ENCODE measurements around the gene IL4R.

DNA sequence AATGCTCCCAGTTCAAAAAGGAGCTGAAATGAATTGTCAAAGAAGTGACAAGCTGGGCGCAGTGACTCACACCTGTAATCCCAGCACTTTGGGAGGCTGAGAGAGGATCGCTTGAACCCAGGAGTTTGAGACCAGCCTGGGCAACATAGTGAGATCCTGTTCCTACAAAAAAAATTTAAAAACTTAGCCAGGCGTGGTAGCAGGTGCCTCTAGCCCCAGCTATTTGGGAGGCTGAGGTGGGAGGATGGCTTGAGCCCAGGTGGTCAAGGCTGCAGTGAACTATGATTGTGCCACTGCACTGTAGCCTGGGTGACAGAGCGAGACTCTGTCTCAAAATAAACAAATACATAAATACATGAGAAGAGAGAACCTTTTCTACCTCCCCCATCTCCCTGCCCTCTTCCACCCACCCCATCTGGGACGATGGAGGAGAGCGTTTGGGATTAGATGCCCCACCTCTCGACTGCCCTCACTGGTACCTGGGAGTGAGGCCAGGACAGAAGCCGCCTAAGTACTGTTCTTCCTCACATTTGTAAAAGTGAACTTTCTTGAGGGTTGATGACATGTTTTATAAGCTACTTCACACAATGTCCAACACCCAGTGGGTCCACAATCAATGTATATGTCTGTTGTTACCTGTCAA is 2.4 kb downstream of the IL4R start:
- TF ChIP-seq, protein P1, sequence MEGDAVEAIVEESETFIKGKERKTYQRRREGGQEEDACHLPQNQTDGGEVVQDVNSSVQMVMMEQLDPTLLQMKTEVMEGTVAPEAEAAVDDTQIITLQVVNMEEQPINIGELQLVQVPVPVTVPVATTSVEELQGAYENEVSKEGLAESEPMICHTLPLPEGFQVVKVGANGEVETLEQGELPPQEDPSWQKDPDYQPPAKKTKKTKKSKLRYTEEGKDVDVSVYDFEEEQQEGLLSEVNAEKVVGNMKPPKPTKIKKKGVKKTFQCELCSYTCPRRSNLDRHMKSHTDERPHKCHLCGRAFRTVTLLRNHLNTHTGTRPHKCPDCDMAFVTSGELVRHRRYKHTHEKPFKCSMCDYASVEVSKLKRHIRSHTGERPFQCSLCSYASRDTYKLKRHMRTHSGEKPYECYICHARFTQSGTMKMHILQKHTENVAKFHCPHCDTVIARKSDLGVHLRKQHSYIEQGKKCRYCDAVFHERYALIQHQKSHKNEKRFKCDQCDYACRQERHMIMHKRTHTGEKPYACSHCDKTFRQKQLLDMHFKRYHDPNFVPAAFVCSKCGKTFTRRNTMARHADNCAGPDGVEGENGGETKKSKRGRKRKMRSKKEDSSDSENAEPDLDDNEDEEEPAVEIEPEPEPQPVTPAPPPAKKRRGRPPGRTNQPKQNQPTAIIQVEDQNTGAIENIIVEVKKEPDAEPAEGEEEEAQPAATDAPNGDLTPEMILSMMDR (IDR thresholded peaks at IDR 0.05): no peak
- no peak for TF ChIP-seq REST (IDR thresholded peaks at IDR 0.05; ENCODE audit: insufficient read depth in 1 of 2, low read depth in 2 of 2, low read length in 1 of 2)

Measured in Panc1 (cell line).